A549 (cell line): Measurements from ENCODE around the gene NTM. TPM values are rescaled to one million over a fixed set of nuclear protein-coding genes. Genes with fewer than 3 reads are reported as not detected.

ENCODE experiments used
- ATAC-seq, 2 experiments: fragments of 200-7000 bp in 1 of 2; fragments of >200 bp in 1 of 2; cut with Nextera tagmentation in 1 of 2; cut with Tn5 transposase in 1 of 2; 3 replicates each; pipeline versions ENCODE4 v1.8.0 to v1.9.1; 2018 to 2020; ENCODE audit warnings: mild to moderate bottlenecking in 1 of 2, moderate library complexity in 1 of 2
- CTCF ChIA-PET: fragments of 300-600 bp; sonication (Branson Sonifier 250); formaldehyde crosslinking; extraction: SDS; loops from one replicate; lab custom pipeline; 2021; ENCODE audit warnings: antibody characterized with exemption, inconsistent platforms; lab: Yijun Ruan, JAX
- POLR2A ChIA-PET: fragments of 350-600 bp; formaldehyde crosslinking; extraction: SDS; loops from one replicate; lab custom pipeline; 2021; ENCODE audit warnings: antibody characterized with exemption, inconsistent platforms; lab: Yijun Ruan, JAX
- DNase-seq, 2 experiments: peaks; one replicate each; pipeline versions ENCODE4 v3.0.0 to v3.0.0-alpha.2; 2011 to 2016; ENCODE audit warnings: low read depth in 1 of 2, low spot score in 1 of 2
- FAIRE-seq: peaks from 2 replicates; lab custom pipeline; 2011; peaks lifted over from hg19 to GRCh38; lab: Jason Lieb, UNC
- H3K27ac ChIP-seq, 2 experiments: fragments of >200 bp; sonication (Bioruptor Twin); formaldehyde crosslinking; 3 replicates each; pipeline ENCODE4 v1.5.1; 2016 to 2017
- H3K4me1 ChIP-seq: fragments of >200 bp; sonication (Bioruptor Twin); formaldehyde crosslinking; 3 replicates; pipeline ENCODE4 v1.6.1; 2016
- H3K4me2 ChIP-seq: fragments of >200 bp; sonication (Bioruptor Twin); formaldehyde crosslinking; 3 replicates; pipeline ENCODE4 v1.6.1; 2016
- H3K4me3 ChIP-seq: fragments of >200 bp; sonication (Bioruptor Twin); formaldehyde crosslinking; 3 replicates; pipeline ENCODE4 v1.5.1; 2016
- H3K9me3 ChIP-seq: fragments of >200 bp; sonication (Bioruptor Twin); formaldehyde crosslinking; 3 replicates; pipeline ENCODE4 v1.6.1; 2016
- CBX2 ChIP-seq: fragments of 200-600 bp; sonication (generic); IDR thresholded peaks from 2 replicates; pipeline ENCODE4 v1.6.1; 2016; ENCODE audit warnings: low read depth, mild to moderate bottlenecking, borderline replicate concordance
- EHF ChIP-seq: fragments of 250-450 bp; sonication (Bioruptor Pico); IDR thresholded peaks from 2 replicates; pipeline ENCODE4 v1.5.0; 2020; ENCODE audit warnings: mild to moderate bottlenecking
- ESRRA ChIP-seq: fragments of 150-350 bp; IDR thresholded peaks from 2 replicates; pipeline ENCODE4 v1.6.1; 2014; ENCODE audit warnings: mild to moderate bottlenecking, low read length, borderline replicate concordance
- FOSB ChIP-seq: fragments of 250-450 bp; sonication (Bioruptor Pico); IDR thresholded peaks from 2 replicates; pipeline ENCODE4 v1.5.0; 2020; ENCODE audit warnings: mild to moderate bottlenecking, moderate library complexity
- FOSL2 ChIP-seq, 2 experiments: fragments of 450-650 bp in 1 of 2; fragments of >200 bp in 1 of 2; sonication (Bioruptor Twin) in 1 of 2; formaldehyde crosslinking; IDR thresholded peaks; 2 replicates each; pipeline versions ENCODE4 v1.5.0 to v1.6.1; 2016 to 2020; ENCODE audit warnings: mild to moderate bottlenecking in 1 of 2, moderate library complexity in 1 of 2
- HEYL ChIP-seq: fragments of 250-450 bp; sonication (Bioruptor Pico); IDR thresholded peaks from 2 replicates; pipeline ENCODE4 v1.8.0; 2021; ENCODE audit warnings: mild to moderate bottlenecking, moderate library complexity
- HOXA7 ChIP-seq: fragments of 250-450 bp; sonication (Bioruptor Pico); IDR thresholded peaks from 2 replicates; pipeline ENCODE4 v1.5.0; 2020; ENCODE audit warnings: mild to moderate bottlenecking, moderate library complexity
- JUNB ChIP-seq: fragments of >200 bp; sonication (Bioruptor Twin); formaldehyde crosslinking; IDR thresholded peaks from 2 replicates; pipeline ENCODE4 v1.6.1; 2016
- KDM1A ChIP-seq: fragments of 200-600 bp; sonication (generic); IDR thresholded peaks from 2 replicates; pipeline ENCODE4 v1.6.1; 2016; ENCODE audit warnings: low read depth, mild to moderate bottlenecking
- MAZ ChIP-seq: fragments of 150-350 bp; IDR thresholded peaks from 2 replicates; pipeline ENCODE4 v1.6.1; 2014; ENCODE audit warnings: antibody characterized with exemption, low read depth, low read length, borderline replicate concordance
- MYC ChIP-seq: IDR thresholded peaks from 2 replicates; pipeline ENCODE4 v1.6.1; 2012; ENCODE audit warnings: mild to moderate bottlenecking, inconsistent platforms, low read length, improper control_type of control experiment, borderline replicate concordance
- NFE2L2 ChIP-seq: fragments of 150-350 bp; conservative IDR thresholded peaks from 2 replicates; pipeline ENCODE4 v1.6.1; 2014; ENCODE audit warnings: low read length
- NR3C1 ChIP-seq: fragments of >200 bp; sonication (Bioruptor Twin); formaldehyde crosslinking; IDR thresholded peaks from 3 replicates; pipeline ENCODE4 v1.6.1; 2017
- POLR2AphosphoS2 ChIP-seq: conservative IDR thresholded peaks from 2 replicates; pipeline ENCODE4 v1.6.1; 2012; ENCODE audit warnings: low read length, improper control_type of control experiment, inconsistent platforms
- RARB ChIP-seq: fragments of 250-450 bp; sonication (Bioruptor Pico); IDR thresholded peaks from 2 replicates; pipeline ENCODE4 v1.8.0; 2021; ENCODE audit warnings: mild to moderate bottlenecking, moderate library complexity
- RCOR1 ChIP-seq: fragments of 150-350 bp; IDR thresholded peaks from 2 replicates; pipeline ENCODE4 v1.6.1; 2014; ENCODE audit warnings: antibody characterized with exemption, low read length, low read depth
- RFX5 ChIP-seq: fragments of 450-650 bp; IDR thresholded peaks from 2 replicates; pipeline ENCODE4 v1.7.1; 2014; ENCODE audit warnings: antibody characterized with exemption, mild to moderate bottlenecking, moderate library complexity
- RNF2 ChIP-seq: fragments of 200-600 bp; sonication (generic); IDR thresholded peaks from 2 replicates; pipeline ENCODE4 v1.6.1; 2016; ENCODE audit warnings: low read depth, mild to moderate bottlenecking, antibody characterized with exemption, moderate library complexity, borderline replicate concordance
- SREBF2 ChIP-seq: fragments of 450-650 bp; IDR thresholded peaks from 2 replicates; pipeline ENCODE4 v1.6.1; 2014; ENCODE audit warnings: mild to moderate bottlenecking, moderate library complexity
- TP53 ChIP-seq: fragments of 250-450 bp; sonication (Bioruptor Pico); IDR thresholded peaks from 2 replicates; pipeline ENCODE4 v1.5.0; 2021; ENCODE audit warnings: mild to moderate bottlenecking, moderate library complexity
- ZFP36 ChIP-seq: fragments of 450-650 bp; IDR thresholded peaks from 2 replicates; pipeline ENCODE4 v1.6.1; 2014; ENCODE audit warnings: borderline replicate concordance; ENCODE audit not compliant: partially characterized antibody
- ZSCAN20 ChIP-seq: fragments of 250-450 bp; sonication (Bioruptor Pico); IDR thresholded peaks from 2 replicates; pipeline ENCODE4 v1.8.0; 2022; ENCODE audit warnings: mild to moderate bottlenecking, moderate library complexity
- WGBS: methylation state at CpG from one replicate; pipeline ENCODE4 v1.1.6; 2017; ENCODE audit errors: missing lambda C conversion rate; 5-methylcytosine and 5-hydroxymethylcytosine counted together
- polyA plus RNA-seq, 4 experiments: library from polyadenylated mRNA; depleted of rRNA in 3 of 4; stranded (reverse); fragments of >200 nt; fragmentation: RNase III in 1 of 4; extraction: RNeasy Plus Mini Kit Qiagen cat#74134 plus additional on column Dnase treatment in 1 of 4; gene quantifications; 2 replicates in 3 of 4; 3 replicates in 1 of 4; pipeline ENCODE4 v1.2.3, GENCODE V29; 2011 to 2017
- TF ChIP-seq, protein P1 (sequence below): fragments of 450-650 bp; IDR thresholded peaks from 2 replicates; pipeline ENCODE4 v1.6.1; 2014; ENCODE audit warnings: antibody characterized with exemption
- TF ChIP-seq, protein P2 (sequence below): fragments of 150-350 bp; IDR thresholded peaks from 2 replicates; pipeline ENCODE4 v1.6.1; 2014; ENCODE audit warnings: low read depth, mild to moderate bottlenecking, low read length
- TF ChIP-seq, protein P3 (sequence below): fragments of 250-450 bp; sonication (Bioruptor Pico); IDR thresholded peaks from 2 replicates; pipeline ENCODE4 v1.5.0; 2020; ENCODE audit warnings: low read depth, mild to moderate bottlenecking, moderate library complexity

NTM gene
- polyA plus RNA-seq, 2 of the 4 experiments (the other 2 are of a cell fraction), result not detected

DNA sequence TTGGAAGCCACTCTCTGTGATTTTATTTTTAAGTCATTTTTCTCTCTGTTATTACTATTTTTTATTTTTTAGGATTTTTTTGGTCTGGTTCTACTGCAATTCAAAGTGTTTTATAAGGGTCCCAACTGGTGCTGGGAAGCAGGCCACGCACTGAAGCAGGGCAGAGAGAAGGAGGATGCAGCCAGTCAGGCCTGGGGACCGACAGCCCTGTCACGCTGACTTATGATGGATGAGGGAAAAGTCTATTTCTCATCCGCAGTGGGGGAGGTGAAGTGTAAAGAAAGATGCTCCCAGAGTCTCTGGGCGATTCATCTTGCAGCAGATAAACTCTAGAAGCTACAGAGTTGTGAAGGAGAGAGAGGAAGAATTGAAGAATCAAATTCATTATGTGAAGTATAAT, 191.6 kb downstream of the NTM start:
- FAIRE-seq (no peak), ATAC-seq (no peak), DNase-seq (no peak)
- no peaks in the 10 kb centered on the region for H3K4me1 ChIP-seq
- no peak overlapping the region for H3K4me2 ChIP-seq
- CTCF ChIA-PET, result no interaction called here
- no peak overlapping the region for H3K27ac ChIP-seq
- 7% methylated on average over 5 of the region's 5 CpGs for WGBS
- H3K4me3 ChIP-seq, result no peak overlapping the region
- POLR2A ChIA-PET, result no interaction called here
- TF ChIP-seq HEYL (CRISPR knock-in tag) (no peak), RNF2 (no peak), NFE2L2 (no peak), FOSL2 (IDR thresholded peaks at IDR 0.05) (no peak), FOSL2 (CRISPR knock-in tag; IDR thresholded peaks at IDR 0.05) (no peak), CBX2 (no peak), ZSCAN20 (CRISPR knock-in tag) (no peak)
- H3K9me3 ChIP-seq, result no peaks in the 10 kb centered on the region

DNA sequence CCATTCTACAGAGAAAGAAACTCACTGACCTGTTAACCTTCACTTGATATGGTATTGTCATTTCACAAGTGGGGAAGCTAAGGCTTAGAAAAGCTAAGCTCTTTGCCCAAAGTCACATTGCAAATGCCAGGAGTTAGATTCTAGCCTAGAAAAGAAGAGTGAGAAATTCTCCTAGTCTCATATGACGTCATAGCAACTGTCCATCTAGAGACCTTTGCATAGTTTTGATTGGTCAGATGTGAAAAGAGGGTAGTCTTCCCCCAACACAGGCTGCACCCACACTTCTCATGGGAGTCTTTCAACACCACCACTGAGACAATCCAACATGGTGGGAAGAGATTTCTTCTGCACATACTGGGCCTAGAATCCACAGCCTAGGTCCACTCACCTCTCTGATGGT, 197.9 kb downstream of the NTM start:
- WGBS, result 0% methylated on average over 1 of the region's 1 CpG
- DNase-seq (no peak), FAIRE-seq (no peak), ATAC-seq (no peak)
- H3K4me3 ChIP-seq, result no peak overlapping the region
- H3K4me2 ChIP-seq, result no peak overlapping the region
- no peaks in the 10 kb centered on the region for H3K4me1 ChIP-seq
- ChIA-PET CTCF (no interaction called here), POLR2A (no interaction called here)
- H3K9me3 ChIP-seq, result no peaks in the 10 kb centered on the region
- H3K27ac ChIP-seq, result no peak overlapping the region
- TF ChIP-seq JUNB (no peak), FOSB (CRISPR knock-in tag) (no peak), NFE2L2 (no peak), NR3C1 (no peak), ESRRA (no peak), RCOR1 (no peak), RFX5 (no peak), SREBF2 (no peak), ZFP36 (no peak), TP53 (no peak), KDM1A (no peak), MAZ (no peak), HOXA7 (CRISPR knock-in tag) (no peak), RARB (no peak), MYC (no peak), CBX2 (no peak), HEYL (CRISPR knock-in tag) (no peak), EHF (CRISPR knock-in tag) (no peak)
- TF ChIP-seq, protein P1, sequence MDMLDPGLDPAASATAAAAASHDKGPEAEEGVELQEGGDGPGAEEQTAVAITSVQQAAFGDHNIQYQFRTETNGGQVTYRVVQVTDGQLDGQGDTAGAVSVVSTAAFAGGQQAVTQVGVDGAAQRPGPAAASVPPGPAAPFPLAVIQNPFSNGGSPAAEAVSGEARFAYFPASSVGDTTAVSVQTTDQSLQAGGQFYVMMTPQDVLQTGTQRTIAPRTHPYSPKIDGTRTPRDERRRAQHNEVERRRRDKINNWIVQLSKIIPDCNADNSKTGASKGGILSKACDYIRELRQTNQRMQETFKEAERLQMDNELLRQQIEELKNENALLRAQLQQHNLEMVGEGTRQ, result no peak
- TF ChIP-seq, protein P2, sequence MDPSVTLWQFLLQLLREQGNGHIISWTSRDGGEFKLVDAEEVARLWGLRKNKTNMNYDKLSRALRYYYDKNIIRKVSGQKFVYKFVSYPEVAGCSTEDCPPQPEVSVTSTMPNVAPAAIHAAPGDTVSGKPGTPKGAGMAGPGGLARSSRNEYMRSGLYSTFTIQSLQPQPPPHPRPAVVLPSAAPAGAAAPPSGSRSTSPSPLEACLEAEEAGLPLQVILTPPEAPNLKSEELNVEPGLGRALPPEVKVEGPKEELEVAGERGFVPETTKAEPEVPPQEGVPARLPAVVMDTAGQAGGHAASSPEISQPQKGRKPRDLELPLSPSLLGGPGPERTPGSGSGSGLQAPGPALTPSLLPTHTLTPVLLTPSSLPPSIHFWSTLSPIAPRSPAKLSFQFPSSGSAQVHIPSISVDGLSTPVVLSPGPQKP, result no peak

DNA sequence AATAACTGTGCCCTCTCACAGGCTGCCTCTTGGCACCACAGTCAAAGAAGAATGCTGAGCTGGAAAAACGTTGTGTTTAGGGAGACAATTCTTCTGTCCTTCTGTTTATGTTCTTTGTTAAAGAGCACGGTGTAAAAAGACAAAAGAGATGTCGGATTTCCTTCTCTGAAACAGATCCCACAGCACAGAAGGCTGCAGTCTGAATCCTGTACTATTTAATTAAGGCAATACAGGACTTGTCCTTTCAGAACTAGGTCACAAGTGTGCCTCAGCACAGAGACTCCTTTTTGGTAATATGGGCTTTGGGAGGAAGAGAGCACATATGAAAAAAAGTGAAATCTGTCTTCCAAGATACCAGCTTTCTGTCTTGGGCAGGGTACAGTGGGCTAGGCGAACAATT, 201.2 kb downstream of the NTM start:
- H3K27ac ChIP-seq, result no peak overlapping the region
- ATAC-seq, result no peak
- TF ChIP-seq POLR2AphosphoS2 (no peak), HOXA7 (CRISPR knock-in tag) (no peak), RARB (no peak)
- TF ChIP-seq, protein P3, sequence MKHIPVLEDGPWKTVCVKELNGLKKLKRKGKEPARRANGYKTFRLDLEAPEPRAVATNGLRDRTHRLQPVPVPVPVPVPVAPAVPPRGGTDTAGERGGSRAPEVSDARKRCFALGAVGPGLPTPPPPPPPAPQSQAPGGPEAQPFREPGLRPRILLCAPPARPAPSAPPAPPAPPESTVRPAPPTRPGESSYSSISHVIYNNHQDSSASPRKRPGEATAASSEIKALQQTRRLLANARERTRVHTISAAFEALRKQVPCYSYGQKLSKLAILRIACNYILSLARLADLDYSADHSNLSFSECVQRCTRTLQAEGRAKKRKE (CRISPR knock-in tag), result no peak
- TF ChIP-seq, all 56 proteins: peak for 0
- no peak for DNase-seq
- Histone ChIP-seq H3K4me1 (no peaks in the 10 kb centered on the region), H3K4me3 (no peak overlapping the region), H3K9me3 (no peaks in the 10 kb centered on the region), H3K4me2 (no peak overlapping the region)
- ChIA-PET CTCF (interaction anchor here (1.0 kb wide), 1 partner anchor 9 kb away, joined by 3 read pairs; no protein-coding TSS in a partner anchor), POLR2A (no interaction called here)
- 7% methylated on average over 4 of the region's 4 CpGs for WGBS
- FAIRE-seq, result no peak
